K562 (cell line): ENCODE measurements around the gene KRTAP10-11. TPM values are rescaled to one million over a fixed set of nuclear protein-coding genes. Genes with fewer than 3 reads are reported as not detected.
A peak's percentile ranks its signal among the peaks of the same experiment; 100 is the strongest.

Experiments used
- ATAC-seq: fragments of 200-7000 bp; cut with Tn5 transposase; 3 replicates; pipeline ENCODE4 v1.9.1; 2020; ENCODE audit warnings: moderate library complexity
- BruUV-seq: library from RNA; stranded (reverse); fragments of 400-500 nt; replicated peaks from 2 replicates; lab custom pipeline; 2021; lab: Mats Ljungman, UMichigan
- CTCF ChIA-PET: fragments of 300-600 bp; formaldehyde crosslinking; extraction: SDS; loops from one replicate; lab custom pipeline; 2021; ENCODE audit warnings: low intra/inter-chr PET ratio; lab: Yijun Ruan, JAX
- POLR2A ChIA-PET: fragments of 300-600, 350-650 bp; sonication (Branson Sonifier 250); formaldehyde crosslinking; extraction: SDS; loops from one replicate; lab custom pipeline; 2021; ENCODE audit warnings: antibody characterized with exemption, inconsistent platforms; lab: Yijun Ruan, JAX
- DNase-seq, 4 experiments: peaks; one replicate each; pipeline versions ENCODE4 v3.0.0 to v3.0.0-alpha.2; 2011 to 2018; ENCODE audit warnings: low spot score in 3 of 4, mixed read lengths in 3 of 4; ENCODE audit errors: extremely low read depth in 1 of 4
- FAIRE-seq: peaks from 2 replicates; lab custom pipeline; 2011; peaks lifted over from hg19 to GRCh38; lab: Jason Lieb, UNC
- H2AFZ ChIP-seq: 2 replicates; pipeline ENCODE4 v1.6.0; 2011; ENCODE audit warnings: low read depth, low read length, control low read depth, inconsistent platforms
- H3K27ac ChIP-seq: fragments of 200-600 bp; 3 replicates; pipeline ENCODE4 v1.8.0; 2011; ENCODE audit warnings: low read depth, mild to moderate bottlenecking, control low read depth, inconsistent platforms, low read length, moderate library complexity, mixed read lengths; ENCODE audit errors: extremely low read depth
- H3K27me3 ChIP-seq, 2 experiments: fragments of 300-600 bp in 1 of 2; 2 replicates in 1 of 2; 3 replicates in 1 of 2; pipeline versions ENCODE4 v1.6.0 to v1.8.0; 2011; ENCODE audit warnings: inconsistent platforms in 2 of 2, low read length in 2 of 2, mild to moderate bottlenecking in 1 of 2, mixed read lengths in 1 of 2, moderate library complexity in 1 of 2; ENCODE audit not compliant: control insufficient read depth in 2 of 2, insufficient read depth in 2 of 2
- H3K36me3 ChIP-seq: fragments of 300-600 bp; 3 replicates; pipeline ENCODE4 v1.8.0; 2011; ENCODE audit warnings: mild to moderate bottlenecking, low read length, inconsistent platforms; ENCODE audit not compliant: control insufficient read depth, insufficient read depth
- H3K4me1 ChIP-seq, 2 experiments: fragments of 200-600 bp in 1 of 2; replicated peaks in 1 of 2; 2 replicates in 1 of 2; 3 replicates in 1 of 2; pipeline versions ENCODE4 v1.5.1 to v1.8.0; 2011; ENCODE audit warnings: inconsistent platforms in 2 of 2, low read length in 2 of 2, mild to moderate bottlenecking in 1 of 2, mixed read lengths in 1 of 2, moderate library complexity in 1 of 2; ENCODE audit not compliant: control insufficient read depth in 2 of 2, insufficient read depth in 2 of 2
- H3K4me2 ChIP-seq: 2 replicates; pipeline ENCODE4 v1.6.1; 2011; ENCODE audit warnings: low read length, control low read depth, inconsistent platforms, mixed read lengths; ENCODE audit not compliant: insufficient read depth
- H3K4me3 ChIP-seq: fragments of 200-600 bp; sonication (generic), shearing (Covaris generic); 2 replicates; pipeline ENCODE4 v1.5.1; 2016; ENCODE audit warnings: control low read depth, inconsistent platforms
- H3K79me2 ChIP-seq: fragments of 200-600 bp; 3 replicates; pipeline ENCODE4 v1.8.0; 2011; ENCODE audit warnings: low read length, inconsistent platforms; ENCODE audit not compliant: control insufficient read depth, insufficient read depth
- H3K9ac ChIP-seq, 2 experiments: 2 replicates each; pipeline versions ENCODE4 v1.6.0 to v1.6.1; 2011; ENCODE audit warnings: low read depth in 2 of 2, low read length in 2 of 2, control low read depth in 1 of 2, inconsistent platforms in 1 of 2, mild to moderate bottlenecking in 1 of 2, mixed read lengths in 1 of 2; ENCODE audit not compliant: insufficient read depth in 1 of 2
- H3K9me1 ChIP-seq: one replicate; pipeline ENCODE4 v1.6.0; 2011; ENCODE audit warnings: inconsistent platforms, mild to moderate bottlenecking, low read length, moderate library complexity; ENCODE audit not compliant: control insufficient read depth, insufficient read depth
- H3K9me3 ChIP-seq: replicated peaks from 2 replicates; pipeline ENCODE4 v1.5.1; 2011; ENCODE audit warnings: low read depth, low read length, inconsistent platforms; ENCODE audit not compliant: control insufficient read depth, insufficient read depth
- H4K20me1 ChIP-seq: replicated peaks from 2 replicates; pipeline ENCODE4 v1.6.1; 2011; ENCODE audit warnings: low read length, inconsistent platforms, mixed read lengths; ENCODE audit not compliant: control insufficient read depth, insufficient read depth
- CHD2 ChIP-seq: IDR thresholded peaks from 2 replicates; pipeline ENCODE4 v1.6.1; 2011; ENCODE audit warnings: low read depth, low read length
- DPF2 ChIP-seq: fragments of 450-650 bp; IDR thresholded peaks from 2 replicates; pipeline ENCODE4 v1.6.1; 2016
- ESRRA ChIP-seq: fragments of 450-650 bp; IDR thresholded peaks from 2 replicates; pipeline ENCODE4 v1.6.1; 2014; ENCODE audit warnings: low read depth, mild to moderate bottlenecking, moderate library complexity, borderline replicate concordance
- FOXJ3 ChIP-seq: sonication (generic); formaldehyde crosslinking; IDR thresholded peaks from 2 replicates; pipeline ENCODE4 v1.4.0; 2020; ENCODE audit warnings: mild to moderate bottlenecking, missing genetic modification reagents
- HEY1 ChIP-seq: fragments of 250-450 bp; sonication (Bioruptor Pico); IDR thresholded peaks from 2 replicates; pipeline ENCODE4 v1.5.0; 2020; ENCODE audit warnings: mild to moderate bottlenecking, moderate library complexity, borderline replicate concordance
- HNRNPL ChIP-seq: fragments of 200-400 bp; formaldehyde crosslinking; IDR thresholded peaks from 2 replicates; pipeline ENCODE4 v1.6.1; 2017; ENCODE audit warnings: low read depth, mild to moderate bottlenecking, low read length
- MAFK ChIP-seq: IDR thresholded peaks from 2 replicates; pipeline ENCODE4 v1.6.1; 2011; ENCODE audit warnings: low read length, improper control_type of control experiment
- NCOA2 ChIP-seq, 2 experiments: fragments of 450-650 bp; IDR thresholded peaks; 2 replicates each; pipeline ENCODE4 v1.6.1; 2018; ENCODE audit warnings: mild to moderate bottlenecking in 2 of 2, moderate library complexity in 1 of 2; ENCODE audit not compliant: partially characterized antibody in 2 of 2
- RCOR1 ChIP-seq, 2 experiments: IDR thresholded peaks; 2 replicates each; pipeline ENCODE4 v1.6.1; 2012; ENCODE audit warnings: low read depth in 2 of 2, low read length in 2 of 2, borderline replicate concordance in 1 of 2, improper control_type of control experiment in 1 of 2
- RHOXF2B ChIP-seq: fragments of 250-450 bp; sonication (Bioruptor Pico); conservative IDR thresholded peaks from 2 replicates; pipeline ENCODE4 v1.5.1; 2021
- SLC30A9 ChIP-seq: fragments of 250-450 bp; sonication (Bioruptor Pico); IDR thresholded peaks from 2 replicates; pipeline ENCODE4 v1.8.0; 2022; ENCODE audit warnings: mild to moderate bottlenecking, moderate library complexity
- SRSF9 ChIP-seq: fragments of 200-400 bp; formaldehyde crosslinking; IDR thresholded peaks from 2 replicates; pipeline ENCODE4 v1.6.1; 2017; ENCODE audit warnings: low read depth, low read length, borderline replicate concordance
- YBX1 ChIP-seq: fragments of 450-650 bp; IDR thresholded peaks from 2 replicates; pipeline ENCODE4 v1.7.1; 2016; ENCODE audit warnings: mild to moderate bottlenecking
- ZNF175 ChIP-seq: fragments of 200-800 bp; sonication (Bioruptor generic); IDR thresholded peaks from 2 replicates; pipeline ENCODE4 v1.6.1; 2016; ENCODE audit warnings: low read depth, mild to moderate bottlenecking, missing genetic modification characterization, missing compliant biosample characterization
- ZNF316 ChIP-seq: fragments of 450-650 bp; IDR thresholded peaks from 2 replicates; pipeline ENCODE4 v1.6.1; 2016
- ZNF507 ChIP-seq: conservative IDR thresholded peaks from 2 replicates; pipeline ENCODE4 v1.6.1; 2017; ENCODE audit warnings: missing genetic modification characterization, missing compliant biosample characterization
- WGBS: fragments of 100-300 bp; shearing (Covaris generic); methylation state at CpG from one replicate; pipeline ENCODE4 v1.1.6; 2016; ENCODE audit warnings: low coverage, mixed read lengths; ENCODE audit not compliant: insufficient coverage; ENCODE audit errors: missing lambda C conversion rate; 5-methylcytosine and 5-hydroxymethylcytosine counted together
- in situ Hi-C: fragments of 300-500 bp; cut with MboI; formaldehyde crosslinking; loops from 4 replicates; pipeline ENCODE4 v1.15.0; 2018; ENCODE audit warnings: inconsistent platforms, mixed read lengths
- intact Hi-C: fragments of 100-400 bp; cut with micrococcal nuclease; formaldehyde crosslinking; loops from 2 replicates; pipeline ENCODE4 v1.14.2; 2022
- polyA plus RNA-seq, 8 experiments: library from polyadenylated mRNA; depleted of rRNA in 4 of 8; stranded (reverse) in 5 of 8; unstranded in 3 of 8; fragments of >200 nt; fragmentation: Nextera tagmentation in 2 of 8; fragmentation: Illumina TruSeq in 1 of 8; extraction: Ambion mirVana in 2 of 8; extraction: Trizol in 1 of 8; gene quantifications; 2 replicates each; pipeline versions ENCODE4 v1.2.1 to v1.2.3, GENCODE V29; 2011 to 2014; ENCODE audit warnings: inconsistent platforms in 1 of 8, missing spikeins in 1 of 8
- total RNA-seq, 7 experiments: library from RNA; depleted of rRNA in 6 of 7; stranded (reverse); fragments of >200 nt in 6 of 7; fragmentation: Illumina TruSeq in 2 of 7; extraction: Trizol in 2 of 7; gene quantifications; 2 replicates each; pipeline versions ENCODE4 v1.2.1 to v1.2.3, GENCODE V29; 2011 to 2021; ENCODE audit warnings: low replicate concordance in 1 of 7
- TF ChIP-seq, protein P1 (sequence below): fragments of 450-650 bp; IDR thresholded peaks from 2 replicates; pipeline ENCODE4 v1.6.1; 2016; ENCODE audit warnings: missing biosample characterization, missing genetic modification characterization
- TF ChIP-seq, protein P2 (sequence below): fragments of 450-650 bp; formaldehyde crosslinking; IDR thresholded peaks from 2 replicates; pipeline ENCODE4 v1.4.0; 2020; ENCODE audit warnings: mild to moderate bottlenecking

KRTAP10-11 gene
- total and polyA plus RNA-seq, 9 of the 15 experiments (the other 6 are each of a cell fraction or from before 2014, with no cell fraction given) = not detected

DNA sequence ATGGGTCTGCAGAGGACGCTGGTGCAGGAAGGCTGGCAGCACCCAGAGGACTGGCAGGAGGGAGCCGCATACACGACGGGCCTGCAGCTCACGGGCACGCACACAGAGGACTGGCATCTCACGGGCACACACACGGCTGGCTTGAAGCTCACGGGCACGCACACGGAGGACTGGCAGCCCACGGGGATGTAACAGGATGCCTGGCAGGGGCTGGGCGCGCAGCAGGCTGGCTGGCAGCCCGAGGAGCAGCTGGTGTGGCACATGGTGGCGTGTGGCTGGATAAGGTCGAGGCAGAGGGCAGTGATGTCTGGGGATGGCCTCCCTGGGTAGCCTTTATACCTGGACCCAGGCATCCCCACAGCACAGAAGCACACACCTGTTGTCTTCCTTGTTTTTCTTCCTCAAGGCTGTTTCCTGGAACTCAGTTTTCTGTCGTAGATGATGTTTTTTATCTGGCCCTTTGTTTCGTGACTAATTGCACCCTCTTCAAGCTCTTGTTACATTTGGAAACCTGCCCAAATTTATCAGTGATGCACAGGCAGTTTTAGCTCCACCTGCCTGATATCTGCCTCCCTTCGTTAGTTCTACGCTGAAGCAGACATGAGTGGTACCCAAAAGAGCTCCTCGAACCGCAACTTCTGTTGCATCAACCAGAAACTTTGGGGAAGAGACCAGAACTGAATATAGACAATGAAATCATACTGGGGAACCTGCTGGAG lies 35.8 kb downstream of the KRTAP10-11 start, which contains the start of gene KRTAP12-1 (continued):
- TF ChIP-seq HEY1 (CRISPR knock-in tag) = no peak
- no peak for TF ChIP-seq ZNF507 (tag)
- TF ChIP-seq RCOR1 (IDR thresholded peaks at IDR 0.05; ENCODE audit: borderline replicate concordance in 1 of 2, low read depth in 2 of 2, low read length in 2 of 2) = peak in 1 of 2 experiments; percentile 49; a peak in 1 of 4 replicates

DNA sequence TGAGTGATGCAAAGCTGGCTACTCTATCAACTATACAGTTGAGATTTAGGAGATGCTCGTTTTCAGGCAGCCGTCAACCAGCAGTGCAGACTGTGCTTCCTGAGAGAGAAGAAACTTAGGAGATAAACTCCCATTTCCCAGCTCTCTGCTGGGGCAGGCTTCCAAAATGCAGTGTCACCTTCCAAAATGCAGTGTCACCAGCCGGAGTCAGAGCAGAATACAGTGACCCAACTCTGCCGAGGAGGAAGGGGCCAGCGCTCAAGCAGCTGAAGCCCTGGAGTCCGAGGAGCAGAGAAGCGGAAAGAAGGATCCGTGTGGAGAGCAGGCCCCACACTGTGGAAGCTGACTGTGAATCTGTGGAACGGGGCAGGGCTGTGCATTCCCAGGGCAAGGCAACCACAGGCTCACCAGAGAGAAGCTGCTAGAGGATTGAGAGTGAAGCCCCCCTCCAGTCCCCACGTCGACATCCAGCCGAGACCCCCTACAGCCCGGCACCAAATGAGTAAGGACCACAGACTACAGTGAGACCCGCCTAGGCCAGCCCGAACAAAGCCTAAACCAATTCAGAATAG lies 36.5 kb downstream of the KRTAP10-11 start:
- Histone ChIP-seq H2AFZ (no peak overlapping the region), H3K36me3 (no peaks in the 10 kb centered on the region), H3K4me3 (no peak overlapping the region), H3K27me3 (peaks cover 14 to 48% of the 10 kb centered on the region in 2 experiments), H3K9me1 (no peaks in the 10 kb centered on the region), H3K4me2 (no peak overlapping the region), H3K79me2 (no peaks in the 10 kb centered on the region), H3K9me3 (no peaks in the 10 kb centered on the region), H3K4me1 (peaks cover 0 to 6% of the 10 kb centered on the region in 2 experiments; a peak in 2 of 5 replicates), H4K20me1 (0 out of 2 replicates have a peak, but pooled peaks cover 6% of the 10 kb centered on the region), H3K9ac (no peak overlapping the region), H3K27ac (no peak overlapping the region)
- ChIA-PET CTCF (no interaction called here), POLR2A (interaction anchor here (0.6 to 1.6 kb wide), 4 partner anchors 8 to 318 kb away, joined by 3 to 4 read pairs (median 4); no protein-coding TSS in a partner anchor)
- intact Hi-C loops = no loop called here
- WGBS = 0% methylated on average over 15 of the region's 15 CpGs
- DNase-seq (peak in 1 of 4 experiments; percentile 27), FAIRE-seq (peak; percentile 35), ATAC-seq (peak; percentile 69)
- BruUV-seq = no TSS peak
- in situ Hi-C loops = no loop called here
- TF ChIP-seq YBX1 (no peak), CHD2 (no peak), HNRNPL (no peak), ESRRA (0 out of 2 replicates have a peak, but pooled peaks have one; percentile 19), FOXJ3 (CRISPR knock-in tag) (no peak), RCOR1 (IDR thresholded peaks at IDR 0.05; ENCODE audit: borderline replicate concordance in 1 of 2, low read depth in 2 of 2, low read length in 2 of 2) (no peak), NCOA2 (IDR thresholded peaks at IDR 0.05; ENCODE audit: partially characterized antibody in 2 of 2) (no peak), SLC30A9 (no peak), MAFK (peak; percentile 60; the same call in 1 of the 2 replicates), ZNF175 (CRISPR knock-in tag) (no peak), SRSF9 (no peak), RHOXF2B (CRISPR knock-in tag) (no peak), DPF2 (peak; percentile 38; the same call in 1 of the 2 replicates), ZNF316 (peak; percentile 97)
- TF ChIP-seq, protein P1, sequence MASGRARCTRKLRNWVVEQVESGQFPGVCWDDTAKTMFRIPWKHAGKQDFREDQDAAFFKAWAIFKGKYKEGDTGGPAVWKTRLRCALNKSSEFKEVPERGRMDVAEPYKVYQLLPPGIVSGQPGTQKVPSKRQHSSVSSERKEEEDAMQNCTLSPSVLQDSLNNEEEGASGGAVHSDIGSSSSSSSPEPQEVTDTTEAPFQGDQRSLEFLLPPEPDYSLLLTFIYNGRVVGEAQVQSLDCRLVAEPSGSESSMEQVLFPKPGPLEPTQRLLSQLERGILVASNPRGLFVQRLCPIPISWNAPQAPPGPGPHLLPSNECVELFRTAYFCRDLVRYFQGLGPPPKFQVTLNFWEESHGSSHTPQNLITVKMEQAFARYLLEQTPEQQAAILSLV (tag) = no peak
- TF ChIP-seq, protein P2, sequence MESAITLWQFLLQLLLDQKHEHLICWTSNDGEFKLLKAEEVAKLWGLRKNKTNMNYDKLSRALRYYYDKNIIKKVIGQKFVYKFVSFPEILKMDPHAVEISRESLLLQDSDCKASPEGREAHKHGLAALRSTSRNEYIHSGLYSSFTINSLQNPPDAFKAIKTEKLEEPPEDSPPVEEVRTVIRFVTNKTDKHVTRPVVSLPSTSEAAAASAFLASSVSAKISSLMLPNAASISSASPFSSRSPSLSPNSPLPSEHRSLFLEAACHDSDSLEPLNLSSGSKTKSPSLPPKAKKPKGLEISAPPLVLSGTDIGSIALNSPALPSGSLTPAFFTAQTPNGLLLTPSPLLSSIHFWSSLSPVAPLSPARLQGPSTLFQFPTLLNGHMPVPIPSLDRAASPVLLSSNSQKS (CRISPR knock-in tag) = no peak
